ENCODE results near the gene LINGO1.

DNA sequence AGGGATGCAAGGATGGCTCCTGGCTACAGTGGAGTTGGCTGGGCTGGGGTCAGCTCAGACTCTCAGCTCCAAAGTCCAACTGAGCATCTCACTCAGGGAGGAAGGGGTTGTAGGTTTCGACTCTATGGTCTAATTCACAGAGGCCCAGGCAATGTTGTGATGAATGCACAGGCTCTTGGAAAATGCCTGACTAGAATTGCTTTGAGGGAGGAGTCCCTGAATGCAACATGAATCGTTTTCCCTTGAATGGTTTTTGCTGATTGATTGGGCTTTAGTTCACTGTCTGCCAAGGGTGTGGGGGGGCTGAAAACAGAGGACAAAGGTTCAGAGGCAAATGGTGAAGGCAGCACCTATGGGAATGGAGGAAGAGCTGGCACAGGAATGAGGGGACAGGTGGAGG, 48.6 kb upstream of the LINGO1 start:
- no peak for TF ChIP-seq POLR2A (IDR thresholded peaks at IDR 0.05)
- TF ChIP-seq, protein P1, sequence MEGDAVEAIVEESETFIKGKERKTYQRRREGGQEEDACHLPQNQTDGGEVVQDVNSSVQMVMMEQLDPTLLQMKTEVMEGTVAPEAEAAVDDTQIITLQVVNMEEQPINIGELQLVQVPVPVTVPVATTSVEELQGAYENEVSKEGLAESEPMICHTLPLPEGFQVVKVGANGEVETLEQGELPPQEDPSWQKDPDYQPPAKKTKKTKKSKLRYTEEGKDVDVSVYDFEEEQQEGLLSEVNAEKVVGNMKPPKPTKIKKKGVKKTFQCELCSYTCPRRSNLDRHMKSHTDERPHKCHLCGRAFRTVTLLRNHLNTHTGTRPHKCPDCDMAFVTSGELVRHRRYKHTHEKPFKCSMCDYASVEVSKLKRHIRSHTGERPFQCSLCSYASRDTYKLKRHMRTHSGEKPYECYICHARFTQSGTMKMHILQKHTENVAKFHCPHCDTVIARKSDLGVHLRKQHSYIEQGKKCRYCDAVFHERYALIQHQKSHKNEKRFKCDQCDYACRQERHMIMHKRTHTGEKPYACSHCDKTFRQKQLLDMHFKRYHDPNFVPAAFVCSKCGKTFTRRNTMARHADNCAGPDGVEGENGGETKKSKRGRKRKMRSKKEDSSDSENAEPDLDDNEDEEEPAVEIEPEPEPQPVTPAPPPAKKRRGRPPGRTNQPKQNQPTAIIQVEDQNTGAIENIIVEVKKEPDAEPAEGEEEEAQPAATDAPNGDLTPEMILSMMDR (IDR thresholded peaks at IDR 0.05), result no peak
